ENCODE measurements around the gene PCDHGA12.
"Not testable (repeated sequence)": the region's sequence is repeated elsewhere in the genome, so short reads cannot be mapped to it uniquely, and the experiment has no call there.

Gene PCDHGA12
- 0 to 0.27 (median 0) reads per million in 4 experiments for total RNA-seq

DNA sequence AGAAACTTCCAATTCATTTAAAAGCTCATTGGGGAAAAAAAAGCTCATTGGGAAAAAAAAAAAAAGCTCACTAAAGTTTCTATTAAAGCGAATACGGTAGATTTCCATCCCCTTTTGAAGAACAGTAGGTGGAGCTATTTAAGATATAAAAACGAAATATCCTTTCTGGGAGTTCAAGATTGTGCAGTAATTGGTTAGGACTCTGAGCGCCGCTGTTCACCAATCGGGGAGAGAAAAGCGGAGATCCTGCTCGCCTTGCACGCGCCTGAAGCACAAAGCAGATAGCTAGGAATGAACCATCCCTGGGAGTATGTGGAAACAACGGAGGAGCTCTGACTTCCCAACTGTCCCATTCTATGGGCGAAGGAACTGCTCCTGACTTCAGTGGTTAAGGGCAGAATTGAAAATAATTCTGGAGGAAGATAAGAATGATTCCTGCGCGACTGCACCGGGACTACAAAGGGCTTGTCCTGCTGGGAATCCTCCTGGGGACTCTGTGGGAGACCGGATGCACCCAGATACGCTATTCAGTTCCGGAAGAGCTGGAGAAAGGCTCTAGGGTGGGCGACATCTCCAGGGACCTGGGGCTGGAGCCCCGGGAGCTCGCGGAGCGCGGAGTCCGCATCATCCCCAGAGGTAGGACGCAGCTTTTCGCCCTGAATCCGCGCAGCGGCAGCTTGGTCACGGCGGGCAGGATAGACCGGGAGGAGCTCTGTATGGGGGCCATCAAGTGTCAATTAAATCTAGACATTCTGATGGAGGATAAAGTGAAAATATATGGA lies at the start of gene PCDHGA12:
Gene PCDHGA12, plus strand, starts transcription at position 176 of the 782 bp plus-strand sequence. Its CDS starts 253 bp downstream, at position 429.
- DNase-seq = no peak

DNA sequence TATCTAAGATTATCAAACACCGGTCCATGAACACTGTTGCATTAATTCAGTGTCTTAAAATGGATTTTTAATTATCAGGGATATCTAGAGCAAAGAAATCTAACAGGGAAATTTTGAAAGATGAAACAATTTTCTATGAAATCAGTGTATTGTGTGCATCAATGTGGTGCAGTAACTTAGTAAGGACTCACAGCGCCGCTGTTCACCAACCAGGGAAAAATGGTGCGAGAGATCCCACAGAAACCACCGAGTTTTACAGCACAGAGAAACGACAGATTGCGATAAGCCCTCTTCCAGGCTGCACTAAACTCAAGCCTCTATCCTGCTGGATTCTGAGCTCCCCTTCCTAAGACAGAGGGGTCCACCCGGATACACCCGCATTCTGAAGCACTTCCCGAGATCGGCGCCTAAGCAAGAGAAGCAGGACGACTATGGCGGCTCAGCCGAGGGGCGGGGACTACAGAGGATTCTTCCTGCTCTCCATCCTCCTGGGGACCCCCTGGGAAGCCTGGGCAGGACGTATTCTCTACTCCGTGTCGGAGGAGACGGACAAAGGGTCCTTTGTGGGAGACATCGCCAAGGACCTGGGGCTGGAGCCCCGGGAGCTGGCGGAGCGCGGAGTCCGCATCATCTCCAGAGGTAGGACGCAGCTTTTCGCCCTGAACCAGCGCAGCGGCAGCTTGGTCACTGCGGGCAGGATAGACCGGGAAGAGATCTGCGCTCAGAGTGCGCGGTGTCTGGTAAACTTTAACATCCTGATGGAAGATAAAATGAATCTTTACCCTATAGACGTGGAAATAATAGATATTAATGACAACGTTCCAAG lies 47.6 kb upstream of the PCDHGA12 start, which contains the start of gene PCDHGA7:
Gene PCDHGA7, plus strand, starts transcription at position 274 of the 826 bp plus-strand sequence. Its CDS starts 158 bp downstream, at position 432.
- DNase-seq = no peak

DNA sequence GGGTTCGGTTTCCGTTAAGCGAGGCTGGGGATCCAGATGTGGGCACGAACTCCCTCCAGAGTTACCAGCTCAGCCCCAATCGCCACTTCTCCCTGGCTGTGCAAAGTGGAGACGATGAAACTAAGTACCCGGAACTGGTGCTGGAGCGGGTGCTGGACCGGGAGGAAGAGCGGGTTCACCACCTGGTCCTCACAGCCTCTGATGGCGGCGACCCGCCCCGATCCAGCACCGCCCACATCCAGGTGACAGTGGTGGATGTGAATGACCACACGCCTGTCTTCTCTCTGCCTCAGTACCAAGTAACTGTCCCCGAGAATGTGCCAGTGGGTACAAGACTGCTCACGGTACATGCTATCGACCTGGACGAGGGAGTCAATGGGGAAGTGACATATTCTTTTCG lies 47.0 kb upstream of the PCDHGA12 start:
- no peak for DNase-seq

DNA sequence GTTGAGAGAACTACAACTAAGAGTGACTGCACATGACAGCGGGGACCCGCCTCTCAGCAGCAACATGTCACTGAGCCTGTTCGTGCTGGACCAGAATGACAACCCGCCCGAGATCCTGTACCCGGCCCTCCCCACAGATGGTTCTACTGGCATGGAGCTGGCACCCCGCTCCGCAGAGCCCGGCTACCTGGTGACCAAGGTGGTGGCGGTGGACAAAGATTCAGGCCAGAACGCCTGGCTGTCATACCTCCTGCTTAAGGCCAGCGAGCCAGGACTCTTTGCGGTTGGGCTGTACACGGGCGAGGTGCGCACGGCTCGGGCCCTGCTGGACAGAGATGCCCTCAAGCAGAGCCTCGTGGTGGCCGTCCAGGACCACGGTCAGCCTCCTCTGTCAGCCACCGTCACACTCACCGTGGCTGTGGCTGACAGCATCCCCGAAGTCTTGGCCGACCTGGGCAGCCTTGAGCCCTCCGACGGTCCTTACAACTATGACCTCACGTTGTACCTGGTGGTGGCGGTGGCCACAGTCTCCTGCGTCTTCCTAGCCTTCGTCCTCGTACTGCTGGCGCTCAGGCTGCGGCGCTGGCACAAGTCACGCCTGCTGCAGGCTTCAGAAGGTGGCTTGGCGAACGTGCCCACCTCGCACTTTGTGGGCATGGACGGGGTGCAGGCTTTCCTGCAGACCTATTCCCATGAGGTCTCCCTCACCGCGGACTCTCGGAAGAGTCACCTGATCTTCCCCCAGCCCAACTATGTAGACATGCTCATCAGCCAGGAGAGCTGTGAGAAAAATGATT lies 45.6 kb upstream of the PCDHGA12 start:
- DNase-seq = no peak

GRCh38 chr5:141387557-141388311 lies 42.6 kb upstream of the PCDHGA12 start, which contains the start of gene PCDHGB4:
Gene PCDHGB4, plus strand, starts transcription at chr5:141387698. Its CDS starts 187 bp downstream, at chr5:141387885.
- DNase-seq = not testable (repeated sequence)

DNA sequence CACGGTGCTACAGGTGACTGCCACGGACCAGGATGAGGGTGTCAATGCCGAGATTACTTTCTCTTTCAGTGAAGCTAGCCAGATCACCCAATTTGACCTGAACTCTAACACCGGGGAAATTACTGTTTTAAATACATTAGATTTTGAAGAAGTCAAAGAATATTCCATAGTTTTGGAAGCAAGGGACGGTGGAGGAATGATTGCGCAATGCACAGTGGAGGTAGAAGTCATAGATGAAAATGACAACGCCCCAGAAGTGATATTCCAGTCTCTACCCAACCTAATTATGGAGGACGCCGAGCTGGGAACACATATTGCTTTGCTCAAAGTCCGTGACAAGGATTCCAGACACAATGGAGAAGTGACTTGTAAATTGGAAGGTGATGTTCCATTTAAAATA lies 41.6 kb upstream of the PCDHGA12 start:
- DNase-seq = no peak

DNA sequence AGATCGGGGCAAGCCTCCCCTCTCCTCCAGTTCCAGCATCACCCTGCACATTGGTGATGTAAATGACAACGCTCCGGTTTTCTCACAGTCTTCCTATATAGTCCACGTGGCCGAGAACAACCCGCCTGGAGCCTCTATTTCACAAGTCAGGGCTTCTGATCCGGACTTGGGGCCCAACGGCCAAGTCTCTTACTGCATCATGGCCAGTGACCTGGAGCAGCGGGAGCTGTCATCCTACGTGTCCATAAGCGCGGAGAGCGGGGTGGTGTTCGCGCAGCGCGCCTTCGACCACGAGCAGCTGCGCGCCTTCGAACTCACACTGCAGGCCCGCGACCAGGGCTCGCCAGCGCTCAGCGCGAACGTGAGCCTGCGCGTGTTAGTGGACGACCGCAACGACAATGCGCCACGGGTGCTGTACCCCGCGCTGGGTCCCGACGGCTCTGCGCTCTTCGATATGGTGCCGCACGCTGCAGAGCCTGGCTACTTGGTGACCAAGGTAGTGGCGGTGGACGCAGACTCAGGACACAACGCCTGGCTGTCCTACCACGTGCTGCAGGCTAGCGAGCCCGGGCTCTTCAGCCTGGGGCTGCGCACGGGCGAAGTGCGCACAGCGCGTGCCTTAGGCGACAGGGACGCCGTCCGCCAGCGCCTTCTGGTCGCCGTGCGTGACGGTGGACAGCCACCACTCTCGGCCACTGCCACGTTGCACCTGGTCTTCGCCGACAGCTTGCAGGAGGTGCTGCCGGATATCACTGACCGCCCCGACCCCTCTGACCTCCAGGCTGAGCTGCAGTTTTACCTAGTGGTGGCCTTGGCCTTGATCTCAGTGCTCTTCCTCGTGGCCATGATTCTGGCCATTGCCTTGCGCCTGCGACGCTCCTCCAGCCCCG lies 40.9 kb upstream of the PCDHGA12 start:
- DNase-seq = no peak

GRCh38 chr5:141392429-141393198 lies 37.7 kb upstream of the PCDHGA12 start, which contains the start of gene PCDHGA8:
Gene PCDHGA8, plus strand, starts transcription at chr5:141392633. Its CDS starts 181 bp downstream, at chr5:141392814.
- no peak for DNase-seq

GRCh38 chr5:141393267-141393666 lies 37.0 kb upstream of the PCDHGA12 start:
- no peak for DNase-seq

DNA sequence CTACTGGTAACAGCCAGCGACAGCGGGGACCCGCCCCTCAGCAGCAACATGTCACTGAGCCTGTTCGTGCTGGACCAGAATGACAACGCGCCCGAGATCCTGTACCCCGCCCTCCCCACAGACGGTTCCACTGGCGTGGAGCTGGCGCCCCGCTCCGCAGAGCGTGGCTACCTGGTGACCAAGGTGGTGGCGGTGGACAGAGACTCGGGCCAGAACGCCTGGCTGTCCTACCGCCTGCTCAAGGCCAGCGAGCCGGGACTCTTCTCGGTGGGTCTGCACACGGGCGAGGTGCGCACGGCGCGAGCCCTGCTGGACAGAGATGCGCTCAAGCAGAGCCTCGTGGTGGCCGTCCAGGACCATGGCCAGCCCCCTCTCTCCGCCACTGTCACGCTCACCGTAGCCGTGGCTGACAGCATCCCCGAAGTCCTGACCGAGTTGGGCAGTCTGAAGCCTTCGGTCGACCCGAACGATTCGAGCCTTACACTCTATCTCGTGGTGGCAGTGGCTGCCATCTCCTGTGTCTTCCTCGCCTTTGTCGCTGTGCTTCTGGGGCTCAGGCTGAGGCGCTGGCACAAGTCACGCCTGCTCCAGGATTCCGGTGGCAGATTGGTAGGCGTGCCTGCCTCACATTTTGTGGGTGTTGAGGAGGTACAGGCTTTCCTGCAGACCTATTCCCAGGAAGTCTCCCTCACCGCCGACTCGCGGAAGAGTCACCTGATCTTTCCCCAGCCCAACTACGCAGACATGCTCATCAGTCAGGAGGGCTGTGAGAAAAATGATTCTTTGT lies 35.7 kb upstream of the PCDHGA12 start:
- not testable (repeated sequence) for DNase-seq

GRCh38 chr5:141397756-141398551 lies 32.4 kb upstream of the PCDHGA12 start, which contains the start of gene PCDHGB5:
Gene PCDHGB5, plus strand, starts transcription at chr5:141397947. Its CDS starts 181 bp downstream, at chr5:141398128.
- DNase-seq = not testable (repeated sequence)

DNA sequence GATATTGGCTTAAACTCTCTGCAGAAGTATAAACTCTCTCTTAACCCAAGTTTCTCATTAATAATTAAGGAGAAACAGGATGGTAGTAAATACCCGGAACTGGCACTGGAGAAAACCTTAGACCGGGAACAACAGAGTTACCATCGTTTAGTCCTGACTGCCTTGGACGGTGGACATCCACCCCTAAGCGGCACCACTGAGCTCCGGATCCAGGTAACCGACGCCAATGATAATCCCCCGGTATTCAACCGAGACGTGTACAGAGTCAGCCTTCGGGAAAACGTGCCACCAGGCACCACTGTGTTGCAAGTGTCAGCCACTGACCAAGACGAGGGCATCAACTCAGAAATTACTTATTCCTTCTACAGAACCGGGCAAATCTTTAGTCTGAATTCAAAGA lies 31.7 kb upstream of the PCDHGA12 start:
- no peak for DNase-seq

DNA sequence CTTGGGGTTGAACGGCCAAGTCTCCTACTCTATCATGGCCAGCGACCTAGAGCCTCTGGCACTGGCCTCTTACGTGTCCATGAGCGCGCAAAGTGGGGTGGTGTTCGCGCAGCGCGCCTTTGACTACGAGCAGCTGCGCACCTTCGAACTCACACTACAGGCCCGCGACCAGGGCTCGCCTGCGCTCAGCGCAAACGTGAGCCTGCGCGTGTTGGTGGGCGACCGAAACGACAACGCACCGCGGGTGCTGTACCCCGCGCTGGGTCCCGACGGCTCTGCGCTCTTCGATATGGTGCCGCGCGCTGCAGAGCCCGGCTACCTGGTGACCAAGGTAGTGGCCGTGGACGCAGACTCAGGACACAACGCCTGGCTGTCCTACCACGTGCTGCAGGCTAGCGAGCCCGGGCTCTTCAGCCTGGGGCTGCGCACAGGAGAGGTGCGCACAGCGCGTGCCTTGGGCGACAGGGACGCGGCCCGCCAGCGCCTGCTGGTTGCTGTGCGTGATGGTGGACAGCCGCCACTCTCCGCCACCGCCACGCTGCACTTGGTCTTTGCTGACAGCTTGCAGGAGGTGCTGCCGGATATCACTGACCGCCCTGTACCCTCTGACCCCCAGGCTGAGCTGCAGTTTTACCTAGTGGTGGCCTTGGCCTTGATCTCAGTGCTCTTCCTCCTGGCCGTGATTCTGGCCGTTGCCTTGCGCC lies 30.6 kb upstream of the PCDHGA12 start:
- DNase-seq = no peak

DNA sequence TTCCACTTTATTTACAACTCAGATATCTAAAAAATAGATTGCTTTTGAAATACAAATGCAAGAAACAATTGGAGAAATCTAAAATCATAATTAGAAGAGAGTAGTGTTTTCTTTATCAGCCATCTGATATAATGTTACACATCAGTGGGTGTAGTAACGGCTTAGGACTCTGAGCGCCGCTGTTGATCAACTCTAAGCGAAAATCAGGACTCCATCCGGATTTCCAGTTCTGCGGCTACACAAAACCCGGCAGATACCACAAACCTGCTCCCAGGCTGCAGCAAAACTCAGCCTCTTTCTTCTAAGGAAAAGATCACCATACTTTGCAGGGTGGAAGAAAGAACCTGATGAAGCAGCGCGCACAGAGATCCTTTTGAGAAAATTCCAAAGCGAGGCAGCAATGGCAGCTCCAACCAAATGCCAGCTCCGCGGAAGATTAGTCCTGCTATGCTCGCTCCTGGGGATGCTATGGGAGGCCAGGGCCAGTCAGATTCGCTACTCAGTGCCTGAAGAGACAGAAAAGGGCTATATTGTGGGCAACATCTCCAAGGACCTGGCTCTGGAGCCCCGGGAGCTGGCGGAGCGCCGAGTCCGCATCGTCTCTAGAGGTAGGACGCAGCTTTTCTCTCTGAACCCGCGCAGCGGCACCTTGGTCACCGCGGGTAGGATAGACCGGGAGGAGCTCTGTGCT lies 27.6 kb upstream of the PCDHGA12 start, which contains the start of gene PCDHGA9:
Gene PCDHGA9, plus strand, starts transcription at position 226 of the 691 bp plus-strand sequence. Its CDS starts 175 bp downstream, at position 401.
- no peak for DNase-seq

DNA sequence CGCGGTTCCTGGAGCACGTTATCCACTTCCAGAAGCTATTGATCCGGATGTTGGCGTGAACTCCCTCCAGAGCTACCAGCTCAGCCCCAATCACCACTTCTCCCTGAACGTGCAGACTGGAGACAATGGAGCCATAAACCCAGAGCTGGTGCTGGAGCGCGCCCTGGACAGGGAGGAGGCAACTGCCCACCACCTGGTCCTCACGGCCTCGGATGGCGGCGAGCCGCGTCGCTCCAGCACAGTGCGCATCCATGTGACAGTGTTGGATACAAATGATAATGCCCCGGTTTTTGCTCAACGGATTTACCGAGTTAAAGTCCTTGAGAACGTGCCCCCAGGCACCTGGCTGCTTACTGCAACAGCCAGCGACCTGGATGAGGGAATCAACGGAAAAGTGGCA lies 26.9 kb upstream of the PCDHGA12 start:
- no peak for DNase-seq

GRCh38 chr5:141407790-141408505 lies 22.4 kb upstream of the PCDHGA12 start, which contains the start of gene PCDHGB6:
Gene PCDHGB6, plus strand, starts transcription at chr5:141408021. Its CDS starts 182 bp downstream, at chr5:141408203.
- not testable (repeated sequence) for DNase-seq

All from effector CD8-positive, alpha-beta T cell (primary cell).